NCI-H69 (cell line): Measurements from ENCODE around the gene SAMD8.
"Not testable (repeated sequence)": the region's sequence is repeated elsewhere in the genome, so short reads cannot be mapped to it uniquely, and the experiment has no call there.

Experiments
- DNase-seq: peaks from one replicate; lab custom pipeline; 2025; lab: John Stamatoyannopoulos, UW

The SAMD8 gene

DNA sequence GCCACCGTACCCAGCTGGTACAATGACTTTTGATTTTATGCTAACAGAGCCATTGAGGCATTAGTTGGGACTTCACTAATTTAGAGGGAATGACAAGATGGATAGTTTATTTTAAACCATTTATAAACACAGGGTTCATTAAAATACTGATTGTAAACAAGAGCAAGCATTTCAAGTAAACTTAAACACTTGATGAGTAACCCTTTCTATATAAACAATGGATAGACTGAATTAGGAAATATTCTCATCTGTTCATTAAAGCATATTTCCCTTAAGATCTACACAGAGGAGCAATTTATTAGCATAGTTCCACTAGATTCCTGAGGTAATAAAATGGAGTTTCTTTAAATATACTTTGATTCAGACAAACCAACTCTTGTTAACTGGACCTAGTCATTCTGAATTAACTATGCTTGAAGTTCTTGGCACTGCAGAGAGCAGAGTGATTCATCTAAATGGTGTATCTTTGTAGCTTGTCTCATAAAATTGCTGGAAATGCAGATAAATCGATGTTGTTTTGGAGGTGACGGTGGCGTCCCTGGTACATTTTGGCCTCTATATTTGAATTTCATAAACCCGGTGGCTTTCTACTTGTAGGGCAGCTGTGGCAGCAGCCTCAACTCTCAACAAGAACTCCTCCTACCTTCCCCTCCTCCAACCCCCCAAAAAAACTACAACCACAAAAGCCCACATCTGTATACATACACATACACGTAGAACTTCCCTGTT is 83.7 kb downstream of the SAMD8 start:
- DNase-seq: no peak

DNA sequence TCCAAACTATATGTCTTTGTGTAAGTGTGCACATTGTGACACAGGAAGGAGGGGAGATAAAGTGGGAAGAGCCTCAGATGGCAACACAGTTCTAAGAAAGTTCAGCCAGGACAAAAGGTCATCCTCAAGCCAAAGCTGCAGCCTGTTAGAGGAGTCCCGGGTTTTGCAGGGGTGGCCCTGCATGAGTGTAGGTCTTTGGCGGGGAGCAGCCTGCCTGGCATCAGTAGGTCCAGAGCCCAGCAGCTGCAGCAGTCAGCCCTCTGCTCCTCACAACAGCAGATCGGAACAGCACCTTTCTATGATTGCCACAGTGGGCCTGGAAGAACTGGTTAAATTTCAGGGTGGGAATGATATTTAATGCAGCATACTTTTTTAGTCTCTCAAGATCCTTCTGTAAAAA is 85.6 kb downstream of the SAMD8 start:
- no peak for DNase-seq

DNA sequence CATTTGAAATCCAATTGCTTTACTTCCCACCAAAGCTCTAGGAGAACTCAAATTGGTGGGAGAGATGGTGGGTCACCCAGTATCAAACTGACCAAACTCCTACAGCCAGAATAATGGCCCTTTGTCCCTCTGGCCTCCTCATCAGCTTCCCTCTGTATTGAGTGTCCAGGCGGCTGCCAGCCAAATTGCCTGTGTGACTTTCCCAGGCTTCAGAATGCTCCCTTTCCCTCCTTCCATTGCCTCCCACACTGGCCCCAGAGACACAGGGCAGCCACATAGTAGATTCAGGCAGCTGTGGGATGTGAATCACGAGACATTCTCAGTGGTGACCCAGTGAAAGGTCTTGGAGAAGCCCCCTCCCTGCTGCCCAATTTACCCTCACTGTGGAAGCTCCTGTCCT is 86.5 kb downstream of the SAMD8 start:
- no peak for DNase-seq

DNA sequence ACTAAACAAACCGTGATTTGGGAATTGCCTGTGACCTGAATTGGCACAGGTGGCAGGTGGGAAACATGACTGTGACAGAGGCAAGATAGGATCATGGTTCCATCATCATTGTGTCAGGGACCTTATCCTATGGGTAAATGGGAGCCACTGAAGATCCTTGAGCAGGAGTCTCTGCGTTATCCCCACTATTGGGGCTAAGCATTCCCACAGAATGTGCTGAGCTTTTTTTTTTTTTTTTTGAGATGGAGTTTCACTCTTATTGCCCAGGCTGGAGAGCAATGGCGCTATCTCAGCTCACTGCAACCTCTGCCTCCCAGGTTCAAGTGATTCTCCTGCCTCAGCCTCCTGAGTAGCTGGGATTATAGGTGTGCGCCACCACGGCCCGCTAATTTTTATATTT is 88.5 kb downstream of the SAMD8 start:
- not testable (repeated sequence) for DNase-seq

DNA sequence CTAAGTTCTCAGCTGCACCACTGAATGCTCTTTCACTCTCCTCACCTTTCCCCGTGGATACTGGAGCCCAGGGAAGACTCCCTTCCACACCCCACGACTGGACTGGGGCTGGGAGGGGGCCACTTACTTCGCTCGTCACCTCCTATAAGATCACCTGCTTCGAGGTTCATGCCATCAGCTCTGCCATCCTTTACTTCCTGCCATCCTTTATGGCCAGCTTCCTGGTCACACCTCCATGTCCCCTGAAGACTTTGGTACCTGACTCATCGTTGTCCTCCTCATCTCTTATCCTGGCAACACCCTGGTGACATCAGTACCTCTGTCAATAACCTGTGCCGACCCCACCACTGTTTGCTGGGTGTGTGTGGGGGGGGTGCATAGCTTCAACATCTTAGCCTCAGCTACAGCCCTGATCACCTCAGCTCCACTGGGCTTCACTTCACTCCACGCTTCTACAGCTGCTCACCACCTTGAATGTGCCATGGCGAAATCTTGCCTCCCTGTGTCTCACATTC is 90.4 kb downstream of the SAMD8 start:
- no peak for DNase-seq

DNA sequence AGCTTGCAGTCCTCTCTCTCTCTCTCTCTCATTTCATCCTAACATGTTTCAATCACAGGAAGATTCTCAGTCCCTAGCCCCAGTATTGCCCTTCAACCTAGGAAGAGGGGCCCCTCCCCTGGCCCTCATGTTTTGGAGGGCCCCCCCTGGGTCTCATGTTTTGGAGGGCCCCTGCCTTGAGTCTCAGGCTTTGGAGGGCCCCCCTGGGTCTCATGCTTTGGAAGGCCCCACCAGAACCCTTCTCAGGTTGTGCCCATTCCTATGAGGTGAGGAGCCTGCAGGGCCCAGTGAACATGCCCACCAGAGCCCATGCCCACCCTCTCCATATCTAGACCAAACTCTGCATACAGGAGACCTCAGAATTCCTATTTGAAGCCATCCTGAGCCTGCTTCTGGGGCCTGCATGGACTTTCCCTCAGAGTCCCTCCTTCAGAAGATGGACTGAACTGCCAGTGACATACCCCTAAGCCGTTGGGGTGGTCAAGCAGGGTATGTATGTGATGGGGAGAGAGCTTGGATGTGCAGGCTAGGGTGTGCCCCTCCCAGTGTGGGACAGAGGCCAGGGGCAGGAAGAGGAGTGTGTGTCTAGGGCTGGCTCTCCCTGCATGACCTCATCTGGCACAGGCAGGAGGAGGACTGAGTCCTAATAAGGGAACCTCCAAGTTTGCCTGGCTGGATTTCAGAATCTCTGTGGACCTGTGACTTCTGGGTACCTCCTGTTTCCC is 91.0 kb downstream of the SAMD8 start:
- no peak for DNase-seq

DNA sequence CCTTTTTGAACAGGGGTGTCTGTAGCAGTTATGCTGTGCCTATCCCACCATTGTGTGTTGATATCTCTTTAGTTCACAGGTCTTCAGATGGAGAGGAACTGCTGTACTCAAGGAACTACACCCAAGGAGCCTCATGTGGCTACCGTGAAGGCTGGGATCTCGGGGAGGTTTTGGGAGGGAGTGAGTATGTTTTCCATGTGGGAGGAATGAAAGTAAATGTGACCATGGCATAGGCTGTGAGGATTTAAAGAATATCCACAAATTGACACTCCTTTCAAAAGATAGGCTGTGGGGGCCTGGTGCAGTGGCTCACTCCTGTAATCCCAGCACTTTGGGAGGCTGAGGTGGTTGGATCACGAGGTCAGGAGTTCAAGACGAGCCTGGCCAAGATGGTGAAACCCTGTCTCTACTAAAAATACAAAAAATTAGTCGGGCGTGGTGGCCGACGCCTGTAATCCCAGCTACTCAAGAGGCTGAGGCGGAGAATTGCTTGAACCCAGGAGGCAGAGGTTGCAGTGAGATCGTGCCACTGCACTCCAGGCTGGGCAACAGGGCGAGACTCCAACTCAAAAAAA is 91.7 kb downstream of the SAMD8 start:
- DNase-seq: not testable (repeated sequence)

DNA sequence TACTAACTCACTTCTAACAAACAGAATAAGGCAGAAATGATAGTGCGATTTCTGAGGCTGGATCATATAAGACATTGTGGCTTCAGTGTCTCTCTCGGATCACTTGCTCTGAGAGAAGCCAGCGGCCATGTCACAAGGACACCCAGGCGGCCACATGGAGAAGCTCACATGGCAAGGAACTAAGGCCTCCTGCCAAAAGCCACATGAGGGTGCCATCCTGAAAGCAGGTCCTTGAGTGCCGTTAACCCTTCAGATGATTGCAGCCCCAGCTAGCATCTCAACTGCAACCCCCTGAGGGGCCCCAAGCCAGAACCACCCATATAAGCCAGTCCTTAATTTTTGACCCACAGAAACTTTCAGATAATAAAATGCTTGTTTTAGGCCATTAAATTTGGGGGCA is 92.3 kb downstream of the SAMD8 start:
- no peak for DNase-seq

DNA sequence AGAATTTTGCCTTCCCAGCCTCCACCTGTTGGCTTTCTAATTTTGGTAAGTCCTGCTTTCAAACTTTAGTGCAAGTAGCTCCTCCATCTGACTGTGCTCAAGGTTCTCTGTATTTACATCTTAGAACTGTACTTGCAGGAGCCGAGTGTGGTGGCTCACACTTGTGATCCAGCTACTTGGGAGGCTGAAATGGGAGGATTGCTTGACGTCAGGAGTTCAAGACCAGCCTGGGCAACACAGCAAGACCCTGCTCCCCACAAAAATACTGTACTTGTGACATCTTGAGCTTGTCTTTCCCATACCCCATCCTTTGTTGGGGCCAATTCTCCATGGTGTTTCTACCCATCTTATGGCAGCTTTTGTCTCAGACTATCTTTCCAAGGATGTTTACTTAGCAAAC is 94.5 kb downstream of the SAMD8 start:
- no peak for DNase-seq

DNA sequence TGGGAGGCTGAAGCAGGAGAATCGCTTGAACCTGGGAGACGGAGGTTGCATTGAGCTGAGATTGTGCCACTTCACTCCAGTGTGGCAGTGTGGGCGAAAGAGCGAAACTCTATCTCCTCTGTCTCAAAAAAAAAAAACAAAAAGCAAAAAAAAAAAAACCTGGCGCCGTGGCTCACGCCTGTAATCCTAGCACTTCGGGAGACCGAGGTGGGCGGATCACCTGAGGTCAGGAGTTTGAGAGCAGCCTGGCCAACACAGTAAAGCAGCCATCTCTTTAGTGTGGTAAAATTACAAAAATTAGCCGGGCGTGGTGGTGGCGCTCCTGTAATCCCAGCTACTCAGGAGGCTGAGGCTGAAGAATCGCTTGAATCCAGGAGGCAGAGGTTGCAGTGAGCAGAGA is 95.2 kb downstream of the SAMD8 start:
- not testable (repeated sequence) for DNase-seq

DNA sequence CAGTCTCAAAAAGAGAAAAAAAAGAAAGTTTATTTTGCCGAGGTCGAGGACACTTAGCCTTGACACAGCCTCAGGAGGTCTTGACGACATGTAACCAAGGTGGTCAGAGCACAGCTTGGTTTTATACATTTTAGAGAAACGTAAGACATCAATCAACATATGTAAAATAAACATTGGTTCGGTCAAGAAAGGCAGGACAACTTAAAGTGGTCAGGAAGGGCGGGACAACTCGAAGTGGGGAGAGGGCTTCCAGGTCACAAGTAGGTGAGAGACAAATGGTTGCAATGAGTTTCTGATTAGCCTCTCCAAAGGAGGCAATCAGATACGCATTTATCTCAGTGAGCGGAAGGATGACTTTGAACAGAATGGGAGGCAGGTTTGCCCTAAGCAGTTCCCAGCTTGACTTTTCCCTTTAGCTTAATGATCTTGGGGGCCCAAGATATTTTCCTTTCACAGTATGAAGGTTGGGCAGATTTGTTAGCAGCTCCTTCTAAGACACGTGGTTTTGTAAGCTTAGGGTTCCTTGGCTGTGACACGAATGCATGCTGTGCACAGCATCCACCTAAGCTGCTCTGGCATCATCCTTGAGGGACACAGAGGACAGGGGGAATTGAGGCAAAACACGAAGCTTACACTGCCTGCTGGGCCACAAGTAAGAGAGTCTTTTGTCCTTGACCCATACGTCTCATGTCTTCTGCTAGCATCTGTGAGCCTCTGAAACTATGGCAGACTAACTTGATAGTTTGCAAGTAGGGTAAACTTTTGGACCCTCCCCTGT is 95.8 kb downstream of the SAMD8 start:
- no peak for DNase-seq

DNA sequence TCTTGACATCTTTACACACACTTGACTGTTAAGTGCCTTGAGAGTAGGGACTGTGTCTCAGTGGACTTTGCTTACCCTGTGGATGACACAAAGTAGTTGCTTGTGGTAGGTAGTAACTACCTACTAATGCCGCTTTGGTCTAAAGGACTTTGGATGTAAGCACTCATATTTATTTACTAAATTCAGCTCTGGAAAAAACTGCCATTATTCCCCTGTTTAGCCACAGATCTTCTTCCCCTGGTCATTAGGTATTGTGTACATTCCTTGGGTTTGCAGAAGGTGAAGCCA is 96.3 kb downstream of the SAMD8 start:
- DNase-seq: no peak

DNA sequence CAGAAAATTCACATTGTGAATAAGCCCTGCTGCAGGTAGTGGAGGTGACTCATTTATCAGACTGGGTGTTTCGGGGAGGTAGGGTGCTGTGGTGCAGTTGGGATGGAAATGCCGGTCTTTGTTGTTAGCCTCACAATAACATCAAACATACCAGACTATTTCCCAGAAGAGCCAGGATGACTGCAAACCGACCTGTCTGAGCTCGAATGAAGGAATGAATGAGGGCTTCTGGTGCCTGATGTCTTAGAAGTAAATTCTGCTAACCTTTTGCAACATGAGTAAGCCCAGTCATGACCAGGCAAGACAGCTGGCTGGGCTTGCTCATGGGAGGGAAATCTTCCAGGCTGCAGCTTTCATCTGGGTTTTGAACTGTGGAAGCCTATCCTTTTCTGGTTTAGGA is 96.7 kb downstream of the SAMD8 start:
- DNase-seq: no peak

DNA sequence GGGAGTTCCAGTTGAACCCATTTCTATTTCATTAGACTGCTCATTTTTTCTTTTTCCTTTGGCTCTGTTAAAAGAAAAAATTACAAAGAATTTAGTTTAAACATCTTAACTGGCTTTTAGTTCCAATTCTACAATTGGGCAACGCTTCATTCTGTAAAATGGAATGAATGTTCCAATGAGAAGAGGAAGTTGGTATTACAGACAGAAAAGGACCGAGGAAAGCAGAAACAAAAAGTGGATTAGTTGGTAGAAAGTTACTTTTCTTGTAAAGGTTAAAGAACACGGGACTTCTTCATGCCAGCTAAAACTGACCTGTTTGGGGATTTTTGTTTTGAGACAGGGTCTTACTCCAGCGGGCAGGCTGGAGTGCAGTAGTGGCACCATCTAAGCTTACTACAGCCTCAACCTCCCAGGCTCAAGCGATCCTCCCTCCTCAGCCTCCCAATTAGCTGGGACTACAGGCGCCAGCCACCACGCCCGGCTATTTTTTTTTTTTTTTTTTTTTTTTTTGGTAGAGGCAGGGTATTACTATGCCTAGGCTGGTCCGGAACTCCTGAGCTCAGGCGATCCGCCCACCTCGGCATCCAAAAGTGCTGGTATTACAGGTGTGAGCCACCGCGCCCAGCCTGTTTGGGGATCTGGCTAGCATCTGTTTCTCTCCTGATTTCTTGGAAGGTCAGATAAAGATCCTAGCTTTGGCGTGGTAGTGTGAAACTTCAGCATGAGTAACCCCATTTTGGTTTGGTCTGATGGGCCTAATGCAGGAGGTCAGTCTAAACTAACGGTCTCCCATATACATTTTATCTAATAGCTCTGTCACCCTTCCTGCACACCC is 97.8 kb downstream of the SAMD8 start:
- DNase-seq: no peak

DNA sequence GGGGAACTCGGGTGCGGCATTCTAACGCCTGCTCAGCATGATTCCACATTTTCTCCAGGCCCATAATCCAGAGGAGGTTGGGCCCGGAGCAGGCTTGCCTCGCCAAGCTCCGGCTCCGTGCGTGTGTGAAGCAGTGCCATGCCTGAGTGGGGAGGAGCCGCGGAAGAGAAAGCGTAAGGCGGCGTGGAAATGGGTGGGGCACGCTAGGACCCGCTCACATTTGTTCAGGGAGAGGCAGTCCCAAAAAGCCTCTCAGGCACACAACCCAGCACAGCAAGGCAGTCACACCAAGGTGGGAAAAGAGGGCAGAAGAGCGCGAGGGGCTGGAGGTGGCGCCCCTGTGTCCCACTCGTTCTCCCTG is 98.4 kb downstream of the SAMD8 start:
- DNase-seq: peak; percentile 72

DNA sequence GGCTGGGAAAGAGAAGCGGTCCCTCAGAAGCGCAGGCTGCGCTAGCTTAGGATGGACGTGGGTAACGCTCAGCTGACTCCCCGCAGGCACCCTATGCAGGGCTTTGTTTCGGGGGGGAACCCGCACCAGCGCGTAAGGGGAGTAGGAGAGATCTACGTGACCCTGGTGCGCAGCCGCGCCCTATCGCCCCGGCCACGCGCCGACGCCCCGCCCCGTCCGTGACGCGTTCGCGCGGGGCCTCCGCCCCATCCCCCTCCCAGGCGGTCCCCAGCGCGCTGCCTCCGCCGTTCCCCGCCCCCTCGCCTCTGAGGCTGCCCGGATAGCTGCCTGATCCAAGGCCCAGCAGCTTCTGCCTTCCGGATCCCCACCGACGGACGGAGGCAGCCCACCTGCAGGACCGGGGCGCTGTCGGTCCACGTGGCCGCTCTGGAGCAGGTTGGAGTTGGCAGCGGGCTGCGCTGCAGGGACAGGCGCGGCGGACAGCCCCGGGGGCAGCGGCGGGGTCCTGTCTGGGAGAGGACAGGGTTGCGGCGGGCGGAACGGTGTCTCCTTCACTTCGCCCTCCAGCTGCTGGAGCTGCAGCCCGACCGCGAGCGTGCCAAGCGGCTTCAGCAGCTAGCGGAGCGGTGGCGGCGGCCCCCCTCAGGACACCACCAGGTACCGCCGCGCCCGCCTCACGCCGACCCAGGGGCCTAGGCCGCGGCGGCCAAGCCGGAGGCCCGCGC is 99.0 kb downstream of the SAMD8 start, which contains the start of gene VDAC2:
VDAC2 (plus strand) TSS at position 515 of the 725 bp plus-strand sequence. CDS start 363 bp downstream, outside the sequence.
- DNase-seq: peak; percentile 91

DNA sequence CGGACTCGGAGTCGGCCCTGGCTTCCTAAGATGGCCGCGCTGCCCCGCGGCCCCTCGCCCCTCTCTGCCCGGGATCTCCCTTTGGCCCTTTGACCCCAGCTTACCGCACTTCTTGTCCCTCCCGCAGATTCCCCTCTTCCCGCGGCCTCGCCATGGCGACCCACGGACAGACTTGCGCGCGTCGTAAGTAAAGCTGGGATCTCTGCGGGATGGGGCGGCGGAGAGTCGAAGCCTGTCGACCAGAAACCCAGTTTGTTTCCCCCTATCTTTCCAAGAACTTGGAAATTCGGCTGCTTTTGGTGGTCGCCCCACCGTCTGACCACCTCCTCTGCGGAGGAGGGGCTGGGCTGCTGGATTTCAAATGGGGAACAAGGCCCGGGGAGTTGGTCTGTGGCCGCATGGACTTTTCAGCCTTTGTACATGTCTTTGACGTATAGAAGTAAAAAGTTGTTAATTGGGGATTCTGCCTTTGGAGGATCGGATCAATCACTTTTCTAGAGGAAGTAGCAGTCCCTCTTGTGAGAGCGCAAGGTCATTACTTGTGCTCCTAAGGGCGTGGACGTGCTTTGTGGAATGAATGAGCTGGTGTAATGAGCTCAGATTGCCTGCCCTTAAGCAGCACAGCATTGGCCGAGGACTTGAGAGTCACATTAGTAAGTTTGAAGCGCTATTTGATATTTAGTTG is 99.7 kb downstream of the SAMD8 start:
- peak; percentile 50 for DNase-seq

DNA sequence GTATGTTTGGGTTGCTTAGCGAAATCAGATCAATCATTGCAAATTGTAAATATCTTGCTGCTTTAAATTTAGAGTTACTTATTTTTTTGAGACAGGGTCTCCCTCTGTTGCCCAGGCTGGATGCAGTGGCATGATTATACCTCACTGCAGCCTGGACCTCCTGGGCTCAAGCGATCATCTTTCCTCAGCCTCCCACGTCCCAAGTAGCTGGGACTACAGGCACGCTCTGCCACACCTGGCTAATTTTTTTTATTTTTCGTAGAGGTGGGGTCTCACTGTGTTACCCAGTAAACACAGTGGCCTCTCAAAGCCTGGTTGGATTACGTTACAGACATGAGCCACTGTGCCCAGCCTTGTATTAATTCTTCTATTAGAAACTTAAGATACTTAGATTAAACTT is 100.9 kb downstream of the SAMD8 start:
- DNase-seq: no peak

DNA sequence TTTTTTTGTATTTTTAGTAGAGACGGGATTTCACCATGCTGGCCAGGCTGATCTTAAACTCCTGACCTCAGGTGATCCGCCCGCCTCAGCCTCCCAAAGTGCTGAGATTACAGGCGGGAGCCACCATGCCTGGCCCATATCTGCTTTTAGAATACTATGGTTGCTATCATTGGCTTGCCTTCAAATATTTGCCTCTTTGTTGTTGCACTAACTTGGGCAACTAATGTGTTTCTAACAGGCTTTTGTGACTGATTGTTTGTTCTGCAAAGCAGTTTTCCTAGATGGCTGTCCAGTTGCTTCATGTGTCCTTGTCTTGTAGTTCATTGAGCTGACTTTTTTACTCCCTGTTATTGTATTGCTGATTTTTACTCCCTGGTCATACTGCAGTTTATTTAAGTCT is 108.8 kb downstream of the SAMD8 start:
- DNase-seq: no peak

DNA sequence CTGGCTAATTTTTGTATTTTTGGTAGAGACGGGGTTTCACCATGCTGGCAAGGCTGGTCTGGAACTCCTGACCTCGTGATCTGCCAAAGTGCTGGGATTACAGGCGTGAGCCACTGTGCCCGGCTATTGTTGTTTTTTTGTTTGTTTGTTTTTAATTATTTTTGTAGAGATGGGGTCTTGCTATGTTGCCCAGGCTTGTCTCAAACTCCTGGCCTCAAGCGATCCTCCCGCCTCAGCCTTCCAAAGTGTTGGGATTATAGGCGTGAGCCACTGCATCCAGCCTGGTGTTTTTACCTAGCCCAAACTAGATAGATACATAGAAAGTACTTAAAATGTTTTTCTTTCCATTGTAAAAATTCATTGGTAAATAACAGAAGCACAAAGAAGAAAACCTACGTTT is 110.0 kb downstream of the SAMD8 start:
- not testable (repeated sequence) for DNase-seq
